ENCODE results near the gene DYNC2H1. TPM values are rescaled to one million over a fixed set of nuclear protein-coding genes. Genes with fewer than 3 reads are reported as not detected.

DYNC2H1 gene
- total RNA-seq, 2 experiments from 2014 or later, result 2.8 to 3.2 TPM

- peaks cover 6% of the 10 kb centered on the region for H3K9me3 Mint-ChIP-seq
- H3K4me1 Mint-ChIP-seq (ENCODE audit: low read depth), result no peaks in the 10 kb centered on the region
- no peak for TF ChIP-seq CTCF (IDR thresholded peaks at IDR 0.05)
- no peaks in the 10 kb centered on the region for H3K36me3 ChIP-seq (ENCODE audit: insufficient read depth, low read length)
- H3K27me3 ChIP-seq (ENCODE audit: control insufficient read depth in 1 of 2, insufficient read depth in 2 of 2, low read length in 2 of 2), result no peaks in the 10 kb centered on the region
- intact Hi-C loops (cut with DNase I, micrococcal nuclease), result no loop called here
- ChIA-PET POLR2A (no interaction called here), CTCF (no interaction called here)
- H3K4me3 Mint-ChIP-seq, result no peak overlapping the region
- ATAC-seq (ENCODE audit: poor library complexity) (no peak), DNase-seq (no peak)
- peaks cover 7% of the 10 kb centered on the region for H3K36me3 Mint-ChIP-seq (ENCODE audit: low read depth)
- H3K9me3 ChIP-seq (ENCODE audit: control insufficient read depth in 1 of 2, insufficient read depth in 1 of 2, low read length in 2 of 2), result peaks cover 0 to 7% of the 10 kb centered on the region in 2 experiments
- H3K27ac ChIP-seq (ENCODE audit: low read depth in 1 of 2, low read length in 2 of 2), result no peak overlapping the region
- no peaks in the 10 kb centered on the region for H3K4me1 ChIP-seq (ENCODE audit: insufficient read depth, low read length)
- no peak overlapping the region for H3K27ac Mint-ChIP-seq
- H3K27me3 Mint-ChIP-seq, result no peaks in the 10 kb centered on the region
- H3K4me3 ChIP-seq (ENCODE audit: low read length), result no peak overlapping the region
Observed at GRCh38 chr11:103395612-103396011, 286.4 kb downstream of the DYNC2H1 start.

- POLR2A ChIA-PET, result no interaction called here
- Mint-ChIP-seq H3K27me3 (no peaks in the 10 kb centered on the region), H3K27ac (no peak overlapping the region), H3K9me3 (peaks cover 6% of the 10 kb centered on the region), H3K4me3 (no peak overlapping the region), H3K36me3 (ENCODE audit: low read depth) (peaks cover 12% of the 10 kb centered on the region), H3K4me1 (ENCODE audit: low read depth) (no peaks in the 10 kb centered on the region)
- H3K4me3 ChIP-seq (ENCODE audit: low read length), result no peak overlapping the region
- no peak overlapping the region for H3K27ac ChIP-seq (ENCODE audit: low read depth in 1 of 2, low read length in 2 of 2)
- ATAC-seq (ENCODE audit: poor library complexity) (no peak), DNase-seq (no peak)
- peaks cover 0 to 7% of the 10 kb centered on the region in 2 experiments for H3K9me3 ChIP-seq (ENCODE audit: control insufficient read depth in 1 of 2, insufficient read depth in 1 of 2, low read length in 2 of 2)
- TF ChIP-seq CTCF (IDR thresholded peaks at IDR 0.05), result no peak
- no peaks in the 10 kb centered on the region for H3K27me3 ChIP-seq (ENCODE audit: control insufficient read depth in 1 of 2, insufficient read depth in 2 of 2, low read length in 2 of 2)
- H3K4me1 ChIP-seq (ENCODE audit: insufficient read depth, low read length), result no peaks in the 10 kb centered on the region
- no peaks in the 10 kb centered on the region for H3K36me3 ChIP-seq (ENCODE audit: insufficient read depth, low read length)
- intact Hi-C loops (cut with DNase I, micrococcal nuclease), result no loop called here
- CTCF ChIA-PET, result no interaction called here
Observed at GRCh38 chr11:103396237-103396636, 287.0 kb downstream of the DYNC2H1 start.

- intact Hi-C loops (cut with DNase I, micrococcal nuclease), result no loop called here
- Histone ChIP-seq H3K4me1 (ENCODE audit: insufficient read depth, low read length) (no peaks in the 10 kb centered on the region), H3K9me3 (ENCODE audit: control insufficient read depth in 1 of 2, insufficient read depth in 1 of 2, low read length in 2 of 2) (peaks cover 0 to 2% of the 10 kb centered on the region in 2 experiments), H3K4me3 (ENCODE audit: low read length) (no peak overlapping the region), H3K36me3 (ENCODE audit: insufficient read depth, low read length) (no peaks in the 10 kb centered on the region), H3K27ac (ENCODE audit: low read depth in 1 of 2, low read length in 2 of 2) (no peak overlapping the region), H3K27me3 (ENCODE audit: control insufficient read depth in 1 of 2, insufficient read depth in 2 of 2, low read length in 2 of 2) (no peaks in the 10 kb centered on the region)
- DNase-seq (no peak), ATAC-seq (ENCODE audit: poor library complexity) (no peak)
- peaks cover 8% of the 10 kb centered on the region for H3K9me3 Mint-ChIP-seq
- no peak overlapping the region for H3K4me3 Mint-ChIP-seq
- H3K36me3 Mint-ChIP-seq (ENCODE audit: low read depth), result peaks cover 12% of the 10 kb centered on the region
- ChIA-PET CTCF (no interaction called here), POLR2A (no interaction called here)
- no peaks in the 10 kb centered on the region for H3K4me1 Mint-ChIP-seq (ENCODE audit: low read depth)
- TF ChIP-seq CTCF (IDR thresholded peaks at IDR 0.05), result no peak
- no peak overlapping the region for H3K27ac Mint-ChIP-seq
- no peaks in the 10 kb centered on the region for H3K27me3 Mint-ChIP-seq
Observed at GRCh38 chr11:103397369-103397768, 288.1 kb downstream of the DYNC2H1 start.

Data from CD4-positive, alpha-beta T cell (primary cell).